Effector memory CD4-positive, alpha-beta T cell (primary cell): ENCODE measurements around the gene ATXN10.

Experiments
- DNase-seq, 3 donors: peaks; one replicate each; pipeline ENCODE4 v3.0.0-alpha.2; 2020
- H3K27ac ChIP-seq: 2 replicates; pipeline ENCODE4 v1.7.0; 2013; ENCODE audit warnings: mild to moderate bottlenecking, low read length, moderate library complexity; ENCODE audit not compliant: insufficient read depth, poor library complexity, severe bottlenecking
- H3K27me3 ChIP-seq: replicated peaks from 2 replicates; pipeline ENCODE4 v1.7.0; 2013; ENCODE audit warnings: mild to moderate bottlenecking, low read length; ENCODE audit not compliant: insufficient read depth, control insufficient read depth, poor library complexity, severe bottlenecking
- H3K36me3 ChIP-seq: 2 replicates; pipeline ENCODE4 v1.7.0; 2013; ENCODE audit warnings: mild to moderate bottlenecking, low read length, moderate library complexity; ENCODE audit not compliant: control insufficient read depth, insufficient read depth
- H3K4me1 ChIP-seq: 2 replicates; pipeline ENCODE4 v1.7.0; 2013; ENCODE audit warnings: low read length, mild to moderate bottlenecking; ENCODE audit not compliant: control insufficient read depth, insufficient read depth, poor library complexity, severe bottlenecking
- H3K4me3 ChIP-seq: 2 replicates; pipeline ENCODE4 v1.7.0; 2013; ENCODE audit warnings: low read length, low read depth, mild to moderate bottlenecking; ENCODE audit not compliant: insufficient read depth, poor library complexity, severe bottlenecking
- H3K9me3 ChIP-seq: 2 replicates; pipeline ENCODE4 v1.7.0; 2013; ENCODE audit warnings: mild to moderate bottlenecking, low read length, moderate library complexity; ENCODE audit not compliant: control insufficient read depth

ATXN10 gene

GRCh38 chr22:45891021-45891421, 219.4 kb downstream of the ATXN10 start:
- Histone ChIP-seq H3K4me1 (no peaks in the 10 kb centered on the region), H3K27ac (no peak overlapping the region), H3K36me3 (no peaks in the 10 kb centered on the region), H3K27me3 (no peaks in the 10 kb centered on the region), H3K4me3 (no peak overlapping the region), H3K9me3 (no peaks in the 10 kb centered on the region)
- DNase-seq: no peak

- no peaks in the 10 kb centered on the region for H3K9me3 ChIP-seq
- H3K4me1 ChIP-seq: no peaks in the 10 kb centered on the region
- no peak for DNase-seq
- H3K4me3 ChIP-seq: no peak overlapping the region
- H3K27ac ChIP-seq: no peak overlapping the region
- H3K27me3 ChIP-seq: no peaks in the 10 kb centered on the region
- H3K36me3 ChIP-seq: no peaks in the 10 kb centered on the region
Measured at GRCh38 chr22:45891471-45891995, 219.9 kb downstream of the ATXN10 start.

GRCh38 chr22:45891996-45892621, 220.5 kb downstream of the ATXN10 start:
- no peak for DNase-seq
- H3K4me1 ChIP-seq: no peaks in the 10 kb centered on the region
- H3K4me3 ChIP-seq: no peak overlapping the region
- no peaks in the 10 kb centered on the region for H3K9me3 ChIP-seq
- no peaks in the 10 kb centered on the region for H3K27me3 ChIP-seq
- no peak overlapping the region for H3K27ac ChIP-seq
- no peaks in the 10 kb centered on the region for H3K36me3 ChIP-seq

- Histone ChIP-seq H3K4me1 (no peaks in the 10 kb centered on the region), H3K9me3 (no peaks in the 10 kb centered on the region), H3K4me3 (no peak overlapping the region), H3K27ac (no peak overlapping the region), H3K27me3 (no peaks in the 10 kb centered on the region), H3K36me3 (no peaks in the 10 kb centered on the region)
- DNase-seq: no peak
Measured at GRCh38 chr22:45892681-45893461, 221.2 kb downstream of the ATXN10 start.

- Histone ChIP-seq H3K4me1 (no peaks in the 10 kb centered on the region), H3K27me3 (no peaks in the 10 kb centered on the region), H3K36me3 (no peaks in the 10 kb centered on the region), H3K27ac (no peak overlapping the region), H3K9me3 (no peaks in the 10 kb centered on the region), H3K4me3 (no peak overlapping the region)
- DNase-seq: no peak
Measured at GRCh38 chr22:45893516-45893915, 221.9 kb downstream of the ATXN10 start.
